Mesenchymal stem cell (in vitro differentiated cells and primary cell): Measurements from ENCODE around the gene MNDA. TPM values are rescaled to one million over a fixed set of nuclear protein-coding genes. Genes with fewer than 3 reads are reported as not detected.

ENCODE experiments used
- DNase-seq: peaks from one replicate; pipeline ENCODE4 v3.0.0-alpha.2; 2013
- H2AFZ ChIP-seq: one replicate; pipeline ENCODE4 v1.6.1; 2013; ENCODE audit warnings: low read depth, mild to moderate bottlenecking, control low read depth, inconsistent platforms, low read length, moderate library complexity
- H2AK5ac ChIP-seq: 2 replicates; pipeline ENCODE4 v1.6.1; 2013; ENCODE audit warnings: low read length, moderate library complexity, mild to moderate bottlenecking, inconsistent platforms; ENCODE audit not compliant: severe bottlenecking
- H2BK120ac ChIP-seq: one replicate; pipeline ENCODE4 v1.6.1; 2013; ENCODE audit warnings: low read depth, mild to moderate bottlenecking, inconsistent platforms, low read length, moderate library complexity
- H2BK12ac ChIP-seq, 2 experiments: one replicate each; pipeline ENCODE4 v1.6.1; 2013; ENCODE audit warnings: inconsistent platforms in 2 of 2, low read length in 2 of 2, mild to moderate bottlenecking in 2 of 2, moderate library complexity in 2 of 2, control low read depth in 1 of 2
- H2BK15ac ChIP-seq: one replicate; pipeline ENCODE4 v1.6.1; 2013; ENCODE audit warnings: mild to moderate bottlenecking, low read depth, inconsistent platforms; ENCODE audit not compliant: poor library complexity, severe bottlenecking
- H2BK5ac ChIP-seq: 2 replicates; pipeline ENCODE4 v1.6.1; 2013; ENCODE audit warnings: low read depth, mild to moderate bottlenecking, low read length, control low read depth, inconsistent platforms; ENCODE audit not compliant: poor library complexity, severe bottlenecking
- H3K14ac ChIP-seq, 2 experiments: one replicate each; pipeline ENCODE4 v1.6.1; 2013; ENCODE audit warnings: inconsistent platforms in 2 of 2, low read length in 2 of 2, control low read depth in 1 of 2, mild to moderate bottlenecking in 1 of 2, moderate library complexity in 1 of 2
- H3K18ac ChIP-seq, 2 experiments: one replicate each; pipeline ENCODE4 v1.6.1; 2013; ENCODE audit warnings: inconsistent platforms in 2 of 2, low read length in 2 of 2, control low read depth in 1 of 2, low read depth in 1 of 2, mild to moderate bottlenecking in 1 of 2
- H3K23ac ChIP-seq, 2 experiments: one replicate each; pipeline ENCODE4 v1.6.1; 2013; ENCODE audit warnings: inconsistent platforms in 2 of 2, low read length in 2 of 2, mild to moderate bottlenecking in 2 of 2, moderate library complexity in 2 of 2, control low read depth in 1 of 2
- H3K27ac ChIP-seq: 2 replicates; pipeline ENCODE4 v1.5.1; 2013; ENCODE audit warnings: mild to moderate bottlenecking, moderate library complexity, low read length, control low read depth, inconsistent platforms; ENCODE audit not compliant: poor library complexity, severe bottlenecking
- H3K27me3 ChIP-seq, 2 experiments: 2 replicates each; pipeline versions ENCODE4 v1.6.1 to v1.7.0; 2013; ENCODE audit warnings: low read length in 2 of 2, mild to moderate bottlenecking in 2 of 2, moderate library complexity in 2 of 2, control low read depth in 1 of 2, inconsistent platforms in 1 of 2; ENCODE audit not compliant: control insufficient read depth in 1 of 2, insufficient read depth in 1 of 2
- H3K36me3 ChIP-seq, 2 experiments: 2 replicates each; pipeline versions ENCODE4 v1.6.1 to v1.7.0; 2013; ENCODE audit warnings: low read length in 2 of 2, control low read depth in 1 of 2, inconsistent platforms in 1 of 2, low read depth in 1 of 2, mild to moderate bottlenecking in 1 of 2; ENCODE audit not compliant: insufficient read depth in 2 of 2, control insufficient read depth in 1 of 2
- H3K4ac ChIP-seq, 2 experiments: one replicate each; pipeline ENCODE4 v1.6.1; 2013; ENCODE audit warnings: inconsistent platforms in 2 of 2, low read length in 2 of 2, mild to moderate bottlenecking in 2 of 2, moderate library complexity in 2 of 2, control low read depth in 1 of 2, low read depth in 1 of 2
- H3K4me1 ChIP-seq: 2 replicates; pipeline ENCODE4 v1.6.1; 2013; ENCODE audit warnings: low read depth, low read length, control low read depth; ENCODE audit not compliant: control insufficient read depth, insufficient read depth
- H3K4me2 ChIP-seq: 2 replicates; pipeline ENCODE4 v1.6.1; 2013; ENCODE audit warnings: low read length, mild to moderate bottlenecking, inconsistent platforms; ENCODE audit not compliant: poor library complexity, severe bottlenecking
- H3K4me3 ChIP-seq, 2 experiments: 2 replicates each; pipeline versions ENCODE4 v1.5.1 to v1.7.0; 2013; ENCODE audit warnings: low read length in 2 of 2, mild to moderate bottlenecking in 2 of 2, control low read depth in 1 of 2, low read depth in 1 of 2; ENCODE audit not compliant: insufficient read depth in 1 of 2
- H3K79me1 ChIP-seq: replicated peaks from 2 replicates; pipeline ENCODE4 v1.6.1; 2013; ENCODE audit warnings: mild to moderate bottlenecking, control low read depth, low read length, inconsistent platforms; ENCODE audit not compliant: poor library complexity, severe bottlenecking
- H3K9ac ChIP-seq: 2 replicates; pipeline ENCODE4 v1.7.0; 2013; ENCODE audit warnings: mild to moderate bottlenecking, low read length, moderate library complexity
- H3K9me3 ChIP-seq: 2 replicates; pipeline ENCODE4 v1.7.0; 2013; ENCODE audit warnings: mild to moderate bottlenecking, low read length; ENCODE audit not compliant: control insufficient read depth
- H4K8ac ChIP-seq: one replicate; pipeline ENCODE4 v1.6.1; 2013; ENCODE audit warnings: inconsistent platforms, mild to moderate bottlenecking, low read length, moderate library complexity
- H4K91ac ChIP-seq: one replicate; pipeline ENCODE4 v1.6.1; 2013; ENCODE audit warnings: mild to moderate bottlenecking, low read length, inconsistent platforms
- WGBS: methylation state at CpG from one replicate; pipeline ENCODE4 v1.1.7; 2013; ENCODE audit warnings: mixed read lengths; 5-methylcytosine and 5-hydroxymethylcytosine counted together
- polyA plus RNA-seq, 2 experiments: library from polyadenylated mRNA; stranded (reverse); fragments of 200-250 nt; gene quantifications; one replicate each; pipeline ENCODE4 v1.2.3, GENCODE V29; 2013

The MNDA gene
- 0.08 TPM for polyA plus RNA-seq (2013, experiment 1 of 2)
- polyA plus RNA-seq (2013, experiment 2 of 2): 0.04 TPM

DNA sequence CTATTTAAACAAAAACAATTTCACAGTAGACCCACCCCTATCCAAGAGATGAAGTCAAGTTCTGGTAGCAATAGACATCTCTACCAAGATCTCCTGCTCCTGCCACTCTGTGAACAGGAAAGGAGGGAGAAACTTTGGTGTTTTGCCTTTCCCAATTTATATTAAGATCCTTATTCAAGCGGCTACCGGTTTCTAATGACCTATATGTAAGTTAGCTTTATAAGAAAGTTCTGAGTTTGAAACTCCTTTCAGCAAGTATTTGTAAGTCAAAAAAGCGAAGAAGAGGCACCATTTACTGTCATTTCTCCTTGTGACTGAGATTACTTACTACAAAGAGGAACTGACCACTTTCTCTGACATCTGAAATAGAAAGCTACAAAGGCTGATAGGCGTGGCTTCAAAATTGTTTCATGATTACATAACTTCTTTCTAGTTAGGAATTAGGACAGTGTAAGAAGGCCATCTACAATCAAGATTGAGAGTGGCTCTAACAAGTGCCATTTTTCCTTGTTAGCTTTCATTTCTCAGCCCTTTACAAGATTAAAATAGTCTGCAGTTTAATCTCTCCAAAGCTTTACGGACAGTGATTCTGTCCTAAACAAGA, at the start of gene MNDA:
TSS of gene MNDA (plus strand) at position 448 of the 604 bp plus-strand sequence. CDS start 10,803 bp downstream, outside the sequence.
- Histone ChIP-seq H3K9ac (no peak within 1 kb of the TSS), H3K14ac (no peak within 1 kb of the TSS), H3K27me3 (no peaks in the 10 kb centered on the region), H2AFZ (no peak within 1 kb of the TSS), H3K79me1 (no peaks in the 10 kb centered on the region), H3K18ac (no peak within 1 kb of the TSS), H4K8ac (no peak within 1 kb of the TSS), H2BK15ac (no peak within 1 kb of the TSS), H3K4ac (no peak within 1 kb of the TSS), H3K27ac (no peak within 1 kb of the TSS), H3K36me3 (no peaks in the 10 kb centered on the region), H2BK120ac (no peak within 1 kb of the TSS), H3K4me2 (no peak within 1 kb of the TSS), H3K23ac (no peak within 1 kb of the TSS), H3K4me1 (no peaks in the 10 kb centered on the region), H2AK5ac (no peak within 1 kb of the TSS), H4K91ac (no peak within 1 kb of the TSS), H2BK12ac (no peak within 1 kb of the TSS), H3K4me3 (no peak within 1 kb of the TSS), H3K9me3 (no peaks in the 10 kb centered on the region), H2BK5ac (no peak within 1 kb of the TSS)
- WGBS: 78% methylated on average over 3 of the region's 5 CpGs
- no peak for DNase-seq

DNA sequence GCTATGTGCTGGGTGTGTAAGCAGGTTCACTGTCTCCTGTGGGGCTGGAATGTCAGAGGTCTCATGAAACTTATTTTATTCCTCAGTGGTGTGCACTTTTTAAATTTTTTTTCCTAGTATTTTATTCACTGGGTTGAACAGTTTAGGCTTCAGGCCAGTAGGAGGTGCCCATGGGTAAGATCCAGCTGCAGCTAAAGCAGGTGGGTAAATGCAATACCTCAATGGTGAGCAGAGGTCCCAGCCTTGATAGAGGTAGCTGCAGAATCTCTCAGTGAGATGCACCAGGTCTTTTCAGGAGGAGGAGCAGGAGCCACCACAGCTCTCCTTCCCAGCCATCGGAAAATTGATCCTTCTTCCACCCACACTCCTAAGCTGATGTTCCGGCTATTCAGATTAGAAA, 37.5 kb upstream of the MNDA start:
- 40% methylated on average over 2 of the region's 2 CpGs for WGBS
- no peak for DNase-seq
- H2BK12ac ChIP-seq: no peak overlapping the region
- no peak overlapping the region for H2BK120ac ChIP-seq
- peaks cover 0 to 4% of the 10 kb centered on the region in 2 experiments for H3K27me3 ChIP-seq
- H3K4me3 ChIP-seq: no peak overlapping the region
- H3K4me1 ChIP-seq: no peaks in the 10 kb centered on the region
- H3K23ac ChIP-seq: no peak overlapping the region
- no peak overlapping the region for H2AK5ac ChIP-seq
- H4K8ac ChIP-seq: no peak overlapping the region
- no peak overlapping the region for H4K91ac ChIP-seq
- no peak overlapping the region for H2BK5ac ChIP-seq
- H3K9ac ChIP-seq: no peak overlapping the region
- H3K18ac ChIP-seq: no peak overlapping the region
- no peak overlapping the region for H3K4me2 ChIP-seq
- H2AFZ ChIP-seq: no peak overlapping the region
- no peak overlapping the region for H3K27ac ChIP-seq
- no peaks in the 10 kb centered on the region for H3K36me3 ChIP-seq
- H3K14ac ChIP-seq: no peak overlapping the region
- H3K4ac ChIP-seq: no peak overlapping the region
- no peaks in the 10 kb centered on the region for H3K9me3 ChIP-seq
- H2BK15ac ChIP-seq: no peak overlapping the region
- H3K79me1 ChIP-seq: no peaks in the 10 kb centered on the region

DNA sequence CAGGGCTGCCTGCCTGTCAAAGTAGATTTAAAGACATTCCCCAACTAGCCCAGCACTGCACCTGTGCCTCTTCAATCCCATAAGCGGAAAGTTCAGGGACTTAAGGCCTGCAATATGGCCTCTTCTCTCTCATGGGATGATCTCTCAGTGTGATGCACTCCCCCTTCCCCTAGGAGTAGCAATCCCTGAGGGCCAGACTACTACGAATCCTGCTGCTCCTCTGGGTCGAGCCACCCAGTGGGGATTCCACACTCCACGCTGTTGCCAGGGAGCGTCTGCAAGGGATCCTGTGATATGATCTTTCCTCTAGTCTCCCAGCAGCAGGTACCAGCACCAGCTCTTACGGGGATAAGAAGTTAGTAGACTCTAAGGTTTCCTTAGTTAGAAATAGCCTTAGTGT, 36.9 kb upstream of the MNDA start:
- H2AK5ac ChIP-seq: no peak overlapping the region
- H4K91ac ChIP-seq: no peak overlapping the region
- H2BK5ac ChIP-seq: no peak overlapping the region
- no peak for DNase-seq
- no peak overlapping the region for H3K23ac ChIP-seq
- no peak overlapping the region for H3K14ac ChIP-seq
- H3K4ac ChIP-seq: no peak overlapping the region
- H3K36me3 ChIP-seq: no peaks in the 10 kb centered on the region
- H2AFZ ChIP-seq: no peak overlapping the region
- H2BK15ac ChIP-seq: no peak overlapping the region
- no peak overlapping the region for H3K27ac ChIP-seq
- H2BK12ac ChIP-seq: no peak overlapping the region
- H3K27me3 ChIP-seq: peaks cover 0 to 4% of the 10 kb centered on the region in 2 experiments
- no peak overlapping the region for H3K4me2 ChIP-seq
- H3K4me1 ChIP-seq: no peaks in the 10 kb centered on the region
- no peaks in the 10 kb centered on the region for H3K79me1 ChIP-seq
- H3K9me3 ChIP-seq: no peaks in the 10 kb centered on the region
- H2BK120ac ChIP-seq: no peak overlapping the region
- no peak overlapping the region for H3K9ac ChIP-seq
- 66% methylated on average over 6 of the region's 6 CpGs for WGBS
- no peak overlapping the region for H4K8ac ChIP-seq
- H3K18ac ChIP-seq: no peak overlapping the region
- H3K4me3 ChIP-seq: no peak overlapping the region

DNA sequence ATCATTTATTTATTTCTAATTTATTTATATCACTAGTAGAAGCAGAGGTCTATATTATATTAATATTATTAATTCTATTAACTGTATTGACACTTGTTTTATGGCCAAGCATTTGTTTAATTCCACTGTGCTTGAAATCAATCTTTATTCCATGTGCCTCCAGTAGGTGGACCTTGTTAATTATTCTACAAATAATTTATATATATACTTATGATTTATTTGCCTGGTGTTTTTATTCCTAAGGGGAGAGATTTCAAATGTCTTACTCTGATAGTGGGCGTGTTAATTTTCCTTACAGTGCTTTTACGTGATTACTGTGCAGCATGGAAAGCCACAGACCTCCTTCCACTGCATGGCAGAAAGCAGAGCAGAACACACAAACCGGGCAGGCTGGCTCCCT, 32.6 kb upstream of the MNDA start:
- Histone ChIP-seq H2AFZ (no peak overlapping the region), H4K8ac (no peak overlapping the region), H3K36me3 (no peaks in the 10 kb centered on the region), H3K4ac (no peak overlapping the region), H3K79me1 (no peaks in the 10 kb centered on the region), H2AK5ac (no peak overlapping the region), H2BK15ac (no peak overlapping the region), H3K27me3 (peaks cover 0 to 6% of the 10 kb centered on the region in 2 experiments), H2BK5ac (no peak overlapping the region), H2BK12ac (no peak overlapping the region), H3K4me3 (no peak overlapping the region), H3K9ac (no peak overlapping the region), H2BK120ac (no peak overlapping the region), H3K18ac (no peak overlapping the region), H3K4me1 (no peaks in the 10 kb centered on the region), H4K91ac (no peak overlapping the region), H3K14ac (no peak overlapping the region), H3K9me3 (no peaks in the 10 kb centered on the region), H3K27ac (no peak overlapping the region), H3K23ac (no peak overlapping the region), H3K4me2 (no peak overlapping the region)
- WGBS: 79% methylated on average over 3 of the region's 3 CpGs
- no peak for DNase-seq
